PC-3 (cell line): ENCODE measurements around the gene CCL21. TPM values are rescaled to one million over a fixed set of nuclear protein-coding genes. Genes with fewer than 3 reads are reported as not detected.

Experiments used
- ATAC-seq: fragments of 200-7000 bp; cut with Tn5 transposase; 2 replicates; pipeline ENCODE4 v1.9.1; 2020; ENCODE audit warnings: mild to moderate bottlenecking, moderate library complexity
- BruUV-seq: library from RNA; stranded (reverse); fragments of 400-500 nt; replicated peaks from 2 replicates; lab custom pipeline; 2021; lab: Mats Ljungman, UMichigan
- CTCF ChIA-PET: fragments of 300-600 bp; sonication (Branson Sonifier 250); formaldehyde crosslinking; loops from one replicate; lab custom pipeline; 2022; ENCODE audit warnings: antibody characterized with exemption; lab: Charles Lee
- POLR2A ChIA-PET: fragments of 300-600 bp; sonication (Branson Sonifier 250); formaldehyde crosslinking; loops from one replicate; lab custom pipeline; 2022; ENCODE audit warnings: antibody characterized with exemption; ENCODE audit not compliant: unreplicated experiment; lab: Charles Lee
- DNase-seq: peaks from one replicate; pipeline ENCODE4 v3.0.0-alpha.2; 2015
- H2AFZ ChIP-seq: fragments of 300-600 bp; sonication (generic); 2 replicates; pipeline ENCODE4 v1.6.0; 2016; ENCODE audit warnings: antibody characterized with exemption, low read length
- H3F3A ChIP-seq: fragments of 300-600 bp; sonication (generic); one replicate; pipeline ENCODE4 v1.6.0; 2017; ENCODE audit warnings: antibody characterized with exemption, low read length, control low read depth, mild to moderate bottlenecking; ENCODE audit not compliant: unreplicated experiment
- H3K27ac ChIP-seq: fragments of 300-600 bp; sonication (generic); 2 replicates; pipeline ENCODE4 v1.5.1; 2016; ENCODE audit warnings: mild to moderate bottlenecking, low read length
- H3K27me3 ChIP-seq: fragments of 300-600 bp; sonication (generic); 2 replicates; pipeline ENCODE4 v1.6.1; 2016; ENCODE audit warnings: low read length, mixed read lengths
- H3K36me3 ChIP-seq: fragments of 300-600 bp; sonication (generic); 2 replicates; pipeline ENCODE4 v1.6.1; 2016; ENCODE audit warnings: low read depth, mixed run types, low read length, mixed read lengths
- H3K4me1 ChIP-seq: fragments of 300-600 bp; sonication (generic); 2 replicates; pipeline ENCODE4 v1.5.1; 2016; ENCODE audit warnings: low read length; ENCODE audit not compliant: insufficient read depth
- H3K4me2 ChIP-seq: fragments of 300-600 bp; sonication (generic); 2 replicates; pipeline ENCODE4 v1.6.0; 2016; ENCODE audit warnings: low read length
- H3K4me3 ChIP-seq: fragments of 300-600 bp; sonication (generic); 2 replicates; pipeline ENCODE4 v1.5.1; 2016; ENCODE audit warnings: mild to moderate bottlenecking, low read length, mixed read lengths
- H3K79me2 ChIP-seq: fragments of 300-600 bp; sonication (generic); 2 replicates; pipeline ENCODE4 v1.6.1; 2017; ENCODE audit warnings: low read length, mixed read lengths
- H3K9ac ChIP-seq: fragments of 300-600 bp; sonication (generic); 2 replicates; pipeline ENCODE4 v1.6.0; 2016; ENCODE audit warnings: mild to moderate bottlenecking, low read length
- H3K9me2 ChIP-seq: fragments of 300-600 bp; sonication (generic); replicated peaks from 2 replicates; pipeline ENCODE4 v1.6.1; 2016; ENCODE audit warnings: mixed run types, low read length, mixed read lengths
- H3K9me3 ChIP-seq: fragments of 300-600 bp; sonication (generic); 2 replicates; pipeline ENCODE4 v1.6.1; 2016; ENCODE audit warnings: low read length, mixed read lengths
- H4K20me1 ChIP-seq: fragments of 300-600 bp; sonication (generic); 2 replicates; pipeline ENCODE4 v1.6.1; 2016; ENCODE audit warnings: low read length, mixed read lengths
- CTCF ChIP-seq: fragments of 300-600 bp; sonication (generic); conservative IDR thresholded peaks from 2 replicates; pipeline ENCODE4 v1.5.1; 2017; ENCODE audit warnings: antibody characterized with exemption, low read depth, mild to moderate bottlenecking, low read length
- EZH2 ChIP-seq: fragments of 300-600 bp; sonication (generic); IDR thresholded peaks from one replicate; pipeline ENCODE4 v1.6.1; 2017; ENCODE audit warnings: antibody characterized with exemption, mild to moderate bottlenecking, low read length; ENCODE audit not compliant: unreplicated experiment
- EZH2phosphoT487 ChIP-seq: fragments of 300-600 bp; sonication (generic); IDR thresholded peaks from 2 replicates; pipeline ENCODE4 v1.6.1; 2018; ENCODE audit warnings: mild to moderate bottlenecking, antibody characterized with exemption, low read length, borderline replicate concordance
- intact Hi-C: fragments of 100-400 bp; cut with micrococcal nuclease; formaldehyde crosslinking; loops from 2 replicates; pipeline ENCODE4 v1.9.0; 2023
- total RNA-seq: library from RNA; depleted of rRNA; stranded (reverse); fragments of >200 nt; gene quantifications from 2 replicates; pipeline ENCODE4 v1.2.3, GENCODE V29; 2014

The CCL21 gene
- total RNA-seq, 1 experiment from 2014 or later = not detected

GRCh38 chr9:34746526-34746925 is 36.6 kb upstream of the CCL21 start:
- Histone ChIP-seq H3K27me3 (no peaks in the 10 kb centered on the region), H4K20me1 (no peaks in the 10 kb centered on the region), H3K4me3 (no peak overlapping the region; the same call in 1 of the 2 replicates), H3K9ac (no peak overlapping the region), H3K9me2 (no peaks in the 10 kb centered on the region), H2AFZ (no peak overlapping the region), H3K4me1 (peaks cover 35% of the 10 kb centered on the region), H3K36me3 (no peaks in the 10 kb centered on the region), H3K79me2 (no peaks in the 10 kb centered on the region), H3K4me2 (peak overlapping the region; percentile 66), H3K9me3 (no peaks in the 10 kb centered on the region), H3F3A (peaks cover 5% of the 10 kb centered on the region), H3K27ac (peak overlapping the region; percentile 57; the same call in 1 of the 2 replicates)
- no TSS peak for BruUV-seq
- ChIA-PET CTCF (interaction anchor here (0.7 kb wide), 1 partner anchor 81 kb away, joined by 3 read pairs; no protein-coding TSS in a partner anchor), POLR2A (no interaction called here)
- no peak for TF ChIP-seq EZH2
- no peak for TF ChIP-seq EZH2phosphoT487
- no peak for TF ChIP-seq CTCF
- intact Hi-C loops = loop anchor here (5.0 kb wide), 1 partner anchor 44 kb away; no protein-coding TSS in a partner anchor
- DNase-seq (peak; percentile 83), ATAC-seq (peak; percentile 60)

- H3K27ac ChIP-seq = peak overlapping the region; percentile 64
- H3K4me1 ChIP-seq = peaks cover 35% of the 10 kb centered on the region
- H3K9me2 ChIP-seq = no peaks in the 10 kb centered on the region
- TF ChIP-seq CTCF (no peak), EZH2phosphoT487 (no peak), EZH2 (no peak)
- ChIA-PET CTCF (interaction anchor here (1.6 kb wide), 1 partner anchor 16 kb away, joined by 3 read pairs; no protein-coding TSS in a partner anchor), POLR2A (interaction anchor here (0.7 kb wide), 1 partner anchor 24 kb away, joined by 7 read pairs; no protein-coding TSS in a partner anchor)
- intact Hi-C loops = loop anchor here (5.0 kb wide), 1 partner anchor 42 kb away; no protein-coding TSS in a partner anchor
- no peaks in the 10 kb centered on the region for H3K36me3 ChIP-seq
- no peaks in the 10 kb centered on the region for H3K9me3 ChIP-seq
- H4K20me1 ChIP-seq = no peaks in the 10 kb centered on the region
- ATAC-seq (peak; percentile 92), DNase-seq (peak; percentile 90)
- H3K79me2 ChIP-seq = no peaks in the 10 kb centered on the region
- H2AFZ ChIP-seq = no peak overlapping the region
- H3K27me3 ChIP-seq = no peaks in the 10 kb centered on the region
- peak overlapping the region; percentile 66 for H3K4me2 ChIP-seq
- BruUV-seq = no TSS peak
- H3K4me3 ChIP-seq = no peak overlapping the region; the same call in 1 of the 2 replicates
- H3F3A ChIP-seq = peaks cover 5% of the 10 kb centered on the region
- H3K9ac ChIP-seq = no peak overlapping the region
Measured at GRCh38 chr9:34744295-34745221, 34.6 kb upstream of the CCL21 start.
